ENCODE data around the gene MYH11. TPM values are rescaled to one million over a fixed set of nuclear protein-coding genes. Genes with fewer than 3 reads are reported as not detected.
"Not testable (repeated sequence)": the region's sequence is repeated elsewhere in the genome, so short reads cannot be mapped to it uniquely, and the experiment has no call there.

The MYH11 gene
- polyA plus RNA-seq, 1 donor (not counting 4 experiments of a cell fraction or from before 2014, with no cell fraction given) = not detected

- no peaks in the 10 kb centered on the region for H3K9me1 ChIP-seq (ENCODE audit: control insufficient read depth, extremely low read depth, insufficient read depth, low read length)
- no peak for FAIRE-seq
- no peak overlapping the region for H3K4me2 ChIP-seq (ENCODE audit: control insufficient read depth, extremely low read depth, insufficient read depth, low read depth, low read length)
- H3K4me3 ChIP-seq (ENCODE audit: control insufficient read depth in 2 of 3, extremely low read depth in 1 of 3, insufficient read depth in 2 of 3, low read depth in 1 of 3, low read length in 3 of 3) = no peak overlapping the region
- H3K36me3 ChIP-seq (ENCODE audit: control insufficient read depth in 2 of 2, extremely low read depth in 1 of 2, insufficient read depth in 2 of 2, low read length in 2 of 2) = no peaks in the 10 kb centered on the region
- no peak overlapping the region for H2AFZ ChIP-seq (ENCODE audit: control insufficient read depth, low read length)
- TF ChIP-seq CTCF (optimal IDR thresholded peaks at IDR 0.05 in 1 of 3, IDR thresholded peaks at IDR 0.05 in 1 of 3, conservative IDR thresholded peaks at IDR 0.05 in 1 of 3; ENCODE audit: extremely low read depth in 1 of 3, insufficient read depth in 2 of 3, low read length in 3 of 3) = no peak
- no peak for TF ChIP-seq EZH2 (IDR thresholded peaks at IDR 0.05; ENCODE audit: low read length)
- no peak for DNase-seq (ENCODE audit: low read depth, low spot score)
- no peak overlapping the region for H3K27ac ChIP-seq (ENCODE audit: control insufficient read depth, insufficient read depth, low read length)
- dilution Hi-C loops (cut with MboI; ENCODE audit: extremely low pct_ligation_motif_present, low sequenced_read_pairs) = no loop called here
- no peaks in the 10 kb centered on the region for H4K20me1 ChIP-seq (ENCODE audit: control insufficient read depth, extremely low read depth, insufficient read depth, low read length)
- no peaks in the 10 kb centered on the region for H3K79me2 ChIP-seq (ENCODE audit: control insufficient read depth, insufficient read depth, low read length)
- H3K27me3 ChIP-seq (ENCODE audit: control insufficient read depth, extremely low read depth, insufficient read depth, low read length) = no peaks in the 10 kb centered on the region
- H3K4me1 ChIP-seq (ENCODE audit: control insufficient read depth, extremely low read depth, insufficient read depth, low read length) = no peaks in the 10 kb centered on the region
- no peaks in the 10 kb centered on the region for H3K9me3 ChIP-seq (ENCODE audit: control insufficient read depth, low read depth, low read length)
- no peak overlapping the region for H3K9ac ChIP-seq (ENCODE audit: control insufficient read depth, extremely low read depth, insufficient read depth, low read length)
Measured at GRCh38 chr16:15792563-15792971, 64.3 kb downstream of the MYH11 start.

- DNase-seq (ENCODE audit: low read depth, low spot score) (no peak), FAIRE-seq (no peak)
- no peaks in the 10 kb centered on the region for H3K4me1 ChIP-seq (ENCODE audit: control insufficient read depth, extremely low read depth, insufficient read depth, low read length)
- H3K79me2 ChIP-seq (ENCODE audit: control insufficient read depth, insufficient read depth, low read length) = no peaks in the 10 kb centered on the region
- H3K4me3 ChIP-seq (ENCODE audit: control insufficient read depth in 2 of 3, extremely low read depth in 1 of 3, insufficient read depth in 2 of 3, low read depth in 1 of 3, low read length in 3 of 3) = no peak overlapping the region
- dilution Hi-C loops (cut with MboI; ENCODE audit: extremely low pct_ligation_motif_present, low sequenced_read_pairs) = no loop called here
- H3K27me3 ChIP-seq (ENCODE audit: control insufficient read depth, extremely low read depth, insufficient read depth, low read length) = no peaks in the 10 kb centered on the region
- H3K9ac ChIP-seq (ENCODE audit: control insufficient read depth, extremely low read depth, insufficient read depth, low read length) = no peak overlapping the region
- H3K9me3 ChIP-seq (ENCODE audit: control insufficient read depth, low read depth, low read length) = no peaks in the 10 kb centered on the region
- H2AFZ ChIP-seq (ENCODE audit: control insufficient read depth, low read length) = no peak overlapping the region
- no peak overlapping the region for H3K27ac ChIP-seq (ENCODE audit: control insufficient read depth, insufficient read depth, low read length)
- peaks cover 3% of the 10 kb centered on the region for H3K9me1 ChIP-seq (ENCODE audit: control insufficient read depth, extremely low read depth, insufficient read depth, low read length)
- TF ChIP-seq EZH2 (IDR thresholded peaks at IDR 0.05; ENCODE audit: low read length) = no peak
- no peak for TF ChIP-seq CTCF (optimal IDR thresholded peaks at IDR 0.05 in 1 of 3, IDR thresholded peaks at IDR 0.05 in 1 of 3, conservative IDR thresholded peaks at IDR 0.05 in 1 of 3; ENCODE audit: extremely low read depth in 1 of 3, insufficient read depth in 2 of 3, low read length in 3 of 3)
- H3K36me3 ChIP-seq (ENCODE audit: control insufficient read depth in 2 of 2, extremely low read depth in 1 of 2, insufficient read depth in 2 of 2, low read length in 2 of 2) = no peaks in the 10 kb centered on the region
- no peaks in the 10 kb centered on the region for H4K20me1 ChIP-seq (ENCODE audit: control insufficient read depth, extremely low read depth, insufficient read depth, low read length)
- H3K4me2 ChIP-seq (ENCODE audit: control insufficient read depth, extremely low read depth, insufficient read depth, low read depth, low read length) = no peak overlapping the region
Measured at GRCh38 chr16:15790458-15790857, 66.4 kb downstream of the MYH11 start.

- H4K20me1 ChIP-seq (ENCODE audit: control insufficient read depth, extremely low read depth, insufficient read depth, low read length); H3K4me3 ChIP-seq (ENCODE audit: control insufficient read depth in 2 of 3, extremely low read depth in 1 of 3, insufficient read depth in 2 of 3, low read depth in 1 of 3, low read length in 3 of 3); H3K27ac ChIP-seq (ENCODE audit: control insufficient read depth, insufficient read depth, low read length); H3K27me3 ChIP-seq (ENCODE audit: control insufficient read depth, extremely low read depth, insufficient read depth, low read length); H3K4me1 ChIP-seq (ENCODE audit: control insufficient read depth, extremely low read depth, insufficient read depth, low read length); H3K79me2 ChIP-seq (ENCODE audit: control insufficient read depth, insufficient read depth, low read length); H3K9me3 ChIP-seq (ENCODE audit: control insufficient read depth, low read depth, low read length); DNase-seq (ENCODE audit: low read depth, low spot score); H3K9ac ChIP-seq (ENCODE audit: control insufficient read depth, extremely low read depth, insufficient read depth, low read length); H3K4me2 ChIP-seq (ENCODE audit: control insufficient read depth, extremely low read depth, insufficient read depth, low read depth, low read length); H2AFZ ChIP-seq (ENCODE audit: control insufficient read depth, low read length); H3K9me1 ChIP-seq (ENCODE audit: control insufficient read depth, extremely low read depth, insufficient read depth, low read length); H3K36me3 ChIP-seq (ENCODE audit: control insufficient read depth in 2 of 2, extremely low read depth in 1 of 2, insufficient read depth in 2 of 2, low read length in 2 of 2); FAIRE-seq; dilution Hi-C loops (cut with MboI; ENCODE audit: extremely low pct_ligation_motif_present, low sequenced_read_pairs): not testable (repeated sequence)
Measured at GRCh38 chr16:15789816-15790215, 67.0 kb downstream of the MYH11 start.
